NT2/D1 (cell line): ENCODE data around the gene POU6F2.

Experiments used
- SUZ12 ChIP-seq: IDR thresholded peaks from 2 replicates; pipeline ENCODE4 v1.6.1; 2011; ENCODE audit not compliant: insufficient read length, insufficient read depth; ENCODE audit errors: extremely low read depth
- YY1 ChIP-seq: IDR thresholded peaks from 2 replicates; pipeline ENCODE4 v1.6.1; 2011; ENCODE audit not compliant: insufficient read length, insufficient read depth
- ZNF274 ChIP-seq: IDR thresholded peaks from 2 replicates; pipeline ENCODE4 v1.6.1; 2011; ENCODE audit warnings: mild to moderate bottlenecking, low read depth, low read length

DNA sequence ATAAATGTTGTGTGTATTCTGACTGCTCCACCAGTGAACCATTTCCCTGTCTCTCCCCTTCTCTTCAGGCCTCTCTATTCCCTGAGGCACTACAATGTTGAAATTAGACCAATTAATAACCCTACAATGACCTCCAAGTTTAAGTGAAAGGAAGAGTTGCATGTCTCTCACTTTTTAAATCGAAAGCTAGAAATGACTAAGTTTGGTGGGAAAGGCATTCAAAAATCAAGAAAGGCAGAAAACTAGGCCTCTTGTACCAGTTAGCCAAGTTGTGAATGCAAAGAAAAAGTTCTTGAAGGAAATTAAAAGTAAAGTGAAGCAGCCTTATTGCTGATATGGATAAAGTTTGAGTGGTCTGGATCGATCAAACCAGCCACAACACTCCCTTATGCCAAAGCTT, 390.2 kb downstream of the POU6F2 start:
- TF ChIP-seq YY1 (no peak), ZNF274 (no peak), SUZ12 (no peak)
